Body of pancreas (tissue), 4 donors: ENCODE results near the gene PTPRN2.

Experiments
- CTCF ChIP-seq, 7 experiments: fragments of 450-650 bp in 4 of 7; fragments of 200-600 bp in 3 of 7; sonication (generic) in 3 of 7; IDR thresholded peaks; one replicate each; pipeline ENCODE4 v1.5.1; 2016 to 2019; ENCODE audit warnings: antibody characterized with exemption in 7 of 7
- POLR2A ChIP-seq, 3 donors: fragments of 450-650 bp; IDR thresholded peaks; one replicate each; pipeline ENCODE4 v1.6.1; 2016; ENCODE audit warnings: antibody characterized with exemption in 3 of 3, mild to moderate bottlenecking in 2 of 3

GRCh38 chr7:158558816-158559215 lies 28.8 kb downstream of the PTPRN2 start:
- no peak for TF ChIP-seq CTCF (IDR thresholded peaks at IDR 0.05)
- TF ChIP-seq POLR2A (IDR thresholded peaks at IDR 0.05) = no peak
